Keratinocyte (primary cell): Measurements from ENCODE around the gene IL1RAPL2.

Source experiments
- EZH2 ChIP-seq: IDR thresholded peaks from one replicate; pipeline ENCODE4 v1.6.1; 2012; ENCODE audit warnings: inconsistent platforms, mild to moderate bottlenecking, low read length, moderate library complexity
- TF ChIP-seq, protein P1 (sequence below), 3 experiments: IDR thresholded peaks in 1 of 3; conservative IDR thresholded peaks in 1 of 3; optimal IDR thresholded peaks in 1 of 3; 2 replicates in 2 of 3; 3 replicates in 1 of 3; pipeline versions ENCODE3 to v1.5.1; 2011; ENCODE audit warnings: low read length in 3 of 3, mild to moderate bottlenecking in 3 of 3, moderate library complexity in 2 of 3, control low read depth in 1 of 3, inconsistent platforms in 1 of 3; ENCODE audit not compliant: insufficient read depth in 2 of 3; ENCODE audit errors: extremely low read depth in 1 of 3

DNA sequence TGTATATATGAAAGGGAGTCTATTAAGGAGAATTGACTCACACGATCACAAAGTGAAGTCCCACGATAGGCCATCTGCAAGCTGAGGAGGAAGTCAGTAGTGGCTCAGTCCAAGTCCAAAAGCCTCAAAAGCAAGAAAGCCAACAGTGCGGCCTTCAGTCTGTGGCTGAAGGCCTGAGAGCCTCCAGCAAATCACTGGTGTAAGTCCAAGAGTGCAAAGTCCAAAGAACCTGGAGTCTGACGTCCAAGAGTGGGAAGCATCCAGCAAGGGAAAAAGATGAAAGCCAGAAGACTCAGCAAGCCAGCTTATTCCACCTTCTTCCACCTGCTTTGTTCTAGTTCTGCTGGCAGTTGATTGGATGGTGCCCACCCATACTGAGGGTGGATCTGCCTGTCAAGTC lies 104.1 kb downstream of the IL1RAPL2 start:
- TF ChIP-seq, protein P1, sequence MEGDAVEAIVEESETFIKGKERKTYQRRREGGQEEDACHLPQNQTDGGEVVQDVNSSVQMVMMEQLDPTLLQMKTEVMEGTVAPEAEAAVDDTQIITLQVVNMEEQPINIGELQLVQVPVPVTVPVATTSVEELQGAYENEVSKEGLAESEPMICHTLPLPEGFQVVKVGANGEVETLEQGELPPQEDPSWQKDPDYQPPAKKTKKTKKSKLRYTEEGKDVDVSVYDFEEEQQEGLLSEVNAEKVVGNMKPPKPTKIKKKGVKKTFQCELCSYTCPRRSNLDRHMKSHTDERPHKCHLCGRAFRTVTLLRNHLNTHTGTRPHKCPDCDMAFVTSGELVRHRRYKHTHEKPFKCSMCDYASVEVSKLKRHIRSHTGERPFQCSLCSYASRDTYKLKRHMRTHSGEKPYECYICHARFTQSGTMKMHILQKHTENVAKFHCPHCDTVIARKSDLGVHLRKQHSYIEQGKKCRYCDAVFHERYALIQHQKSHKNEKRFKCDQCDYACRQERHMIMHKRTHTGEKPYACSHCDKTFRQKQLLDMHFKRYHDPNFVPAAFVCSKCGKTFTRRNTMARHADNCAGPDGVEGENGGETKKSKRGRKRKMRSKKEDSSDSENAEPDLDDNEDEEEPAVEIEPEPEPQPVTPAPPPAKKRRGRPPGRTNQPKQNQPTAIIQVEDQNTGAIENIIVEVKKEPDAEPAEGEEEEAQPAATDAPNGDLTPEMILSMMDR (optimal IDR thresholded peaks at IDR 0.05 in 1 of 3, IDR thresholded peaks at IDR 0.05 in 1 of 3, conservative IDR thresholded peaks at IDR 0.05 in 1 of 3; ENCODE audit: extremely low read depth in 1 of 3, insufficient read depth in 2 of 3, low read length in 3 of 3), result no peak
- TF ChIP-seq EZH2, result no peak
